GM23248 (cell line): ENCODE results near the gene TENT4A.

ENCODE experiments used
- EZH2 ChIP-seq: fragments of 200-600 bp; sonication (generic); IDR thresholded peaks from 2 replicates; pipeline ENCODE4 v1.6.1; 2018; ENCODE audit warnings: antibody characterized with exemption, mild to moderate bottlenecking; ENCODE audit not compliant: insufficient read depth, poor library complexity, severe bottlenecking
- EZH2phosphoT487 ChIP-seq: fragments of 200-600 bp; sonication (generic); IDR thresholded peaks from 2 replicates; pipeline ENCODE4 v1.6.1; 2018; ENCODE audit warnings: antibody characterized with exemption, moderate library complexity, mild to moderate bottlenecking, low read depth; ENCODE audit not compliant: insufficient read depth

DNA sequence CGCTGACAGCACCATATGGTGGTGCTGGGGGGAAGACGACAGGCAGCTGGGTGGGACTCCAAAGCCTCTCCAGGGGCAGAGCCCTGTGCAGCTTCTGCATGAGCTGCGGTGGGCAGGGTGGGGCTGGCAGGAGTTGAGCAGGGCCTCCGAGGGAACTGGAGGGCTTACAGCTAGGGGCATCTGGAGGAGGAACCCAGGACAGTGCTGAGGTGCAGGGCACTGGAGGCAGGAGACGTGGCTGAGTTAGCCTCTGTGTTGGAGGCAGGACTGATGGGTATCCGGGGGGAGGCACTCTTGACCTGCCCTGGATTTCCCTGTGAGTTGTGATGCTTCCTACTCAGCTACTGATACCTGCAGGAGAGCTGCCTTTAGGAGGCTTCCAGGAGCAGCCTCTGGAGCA is 45.0 kb downstream of the TENT4A start:
- TF ChIP-seq EZH2 = no peak
- no peak for TF ChIP-seq EZH2phosphoT487
